ENCODE measurements around the gene ABHD8. TPM values are rescaled to one million over a fixed set of nuclear protein-coding genes. Genes with fewer than 3 reads are reported as not detected.

ABHD8 gene
- total and polyA plus RNA-seq, 2 donors (not counting 1 experiment from before 2014, with no cell fraction given) = 5.2 to 7.2 TPM

DNA sequence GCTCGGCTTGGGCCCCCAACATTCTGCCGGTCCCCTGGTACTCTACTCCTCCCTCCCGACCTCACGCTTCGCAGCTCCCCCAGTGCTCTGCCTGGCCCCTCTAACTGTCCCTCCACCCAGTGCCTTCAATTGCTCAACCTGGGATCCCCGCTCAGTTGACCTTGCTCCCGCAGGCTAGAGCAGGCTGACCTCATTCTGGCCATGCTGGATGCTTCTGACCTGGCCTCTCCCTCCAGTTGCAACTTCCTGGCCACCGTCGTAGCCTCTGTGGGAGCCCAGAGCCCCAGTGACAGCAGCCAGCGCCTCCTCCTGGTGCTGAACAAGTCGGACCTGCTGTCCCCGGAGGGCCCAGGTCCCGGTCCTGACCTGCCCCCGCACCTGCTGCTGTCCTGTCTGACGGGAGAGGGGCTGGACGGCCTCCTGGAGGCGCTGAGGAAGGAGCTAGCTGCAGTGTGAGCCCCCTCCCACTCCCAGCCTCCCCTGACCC, 37.7 kb upstream of the ABHD8 start:
- WGBS (ENCODE audit: insufficient coverage) = 95% methylated on average over 17 of the region's 17 CpGs
- no peak overlapping the region for H3K4me3 Mint-ChIP-seq
- no peak overlapping the region for H3K27ac Mint-ChIP-seq
- no peak for DNase-seq
- intact Hi-C loops (cut with micrococcal nuclease) = no loop called here
- TF ChIP-seq CTCF (IDR thresholded peaks at IDR 0.05) = no peak
- TF ChIP-seq EZH2 (IDR thresholded peaks at IDR 0.05; ENCODE audit: borderline replicate concordance, insufficient read depth, low read depth, low read length, poor library complexity, severe bottlenecking) = no peak
- H3K4me2 ChIP-seq (replicated peaks; ENCODE audit: low read depth, low read length, poor library complexity, severe bottlenecking) = no peak overlapping the region
- no peaks in the 10 kb centered on the region for H4K20me1 ChIP-seq (ENCODE audit: control insufficient read depth, insufficient read depth, low read length, poor library complexity, severe bottlenecking)
- H3K27me3 ChIP-seq (replicated peaks in 1 of 4; ENCODE audit: control extremely low read depth in 1 of 4, control insufficient read depth in 3 of 4, insufficient read depth in 4 of 4, low read length in 3 of 4) = no peaks in the 10 kb centered on the region
- H3K79me2 ChIP-seq (ENCODE audit: control insufficient read depth, insufficient read depth, low read length) = peaks cover 9% of the 10 kb centered on the region
- H3K4me1 Mint-ChIP-seq = peaks cover 24% of the 10 kb centered on the region
- H3K9me3 ChIP-seq (ENCODE audit: control extremely low read depth in 1 of 3, control insufficient read depth in 2 of 3, insufficient read depth in 1 of 3, low read length in 2 of 3) = no peaks in the 10 kb centered on the region
- H3K4me1 ChIP-seq (ENCODE audit: control insufficient read depth in 2 of 2, insufficient read depth in 2 of 2, low read length in 2 of 2) = peaks cover 7 to 19% of the 10 kb centered on the region in 2 donors
- H2AFZ ChIP-seq (ENCODE audit: insufficient read depth, low read depth, low read length, poor library complexity, severe bottlenecking) = no peak overlapping the region
- no peak overlapping the region for H3K27ac ChIP-seq (ENCODE audit: low read length in 2 of 2)
- ATAC-seq (ENCODE audit: low read depth) = no peak
- no peaks in the 10 kb centered on the region for H3K36me3 ChIP-seq (replicated peaks in 1 of 2; ENCODE audit: control extremely low read depth in 1 of 2, control insufficient read depth in 1 of 2, extremely low read depth in 1 of 2, insufficient read depth in 2 of 2, low read length in 1 of 2)
- H3K4me3 ChIP-seq (ENCODE audit: control extremely low read depth in 1 of 5, extremely low read depth in 1 of 5, insufficient read depth in 1 of 5, low read depth in 2 of 5, low read length in 4 of 5) = no peak overlapping the region
- POLR2A ChIA-PET = no interaction called here
- H3K9ac ChIP-seq (ENCODE audit: low read length) = no peak overlapping the region
- CTCF ChIA-PET = interaction anchor here (0.5 kb wide), 1 partner anchor 33 kb away, joined by 3 read pairs; no protein-coding TSS in a partner anchor
- no peaks in the 10 kb centered on the region for H3K9me3 Mint-ChIP-seq (ENCODE audit: insufficient read depth)
- no peaks in the 10 kb centered on the region for H3K27me3 Mint-ChIP-seq

DNA sequence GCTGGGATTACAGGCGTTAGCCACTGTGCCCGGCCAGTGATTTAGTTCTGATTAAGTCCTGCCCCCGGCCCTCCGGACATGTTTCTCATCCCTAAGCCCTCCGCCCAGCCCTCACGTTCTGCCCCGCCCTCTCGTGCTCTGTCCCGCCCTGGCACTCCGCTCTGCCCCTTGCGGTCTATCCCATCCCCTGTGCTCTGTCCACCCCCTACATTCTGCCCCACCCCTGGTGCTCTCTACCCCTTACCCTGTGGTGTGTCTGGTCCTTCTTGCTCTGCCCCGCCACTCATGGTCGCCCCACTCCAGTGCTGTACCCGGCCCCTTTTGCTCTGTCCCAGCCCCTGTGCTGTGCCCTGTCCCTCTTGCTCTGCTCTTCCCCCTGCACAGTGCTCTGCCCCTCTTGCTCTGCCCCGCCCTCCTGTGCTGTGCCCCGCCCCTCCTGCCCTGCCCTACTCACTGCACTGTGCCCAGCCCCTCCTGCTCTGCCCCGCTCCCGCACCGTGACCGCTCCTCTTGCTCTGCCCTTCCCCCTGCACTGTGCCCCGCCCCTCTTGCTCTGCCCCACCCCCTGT, 37.2 kb upstream of the ABHD8 start:
- CTCF ChIA-PET = interaction anchor here (1.1 kb wide), 1 partner anchor 12 kb away, joined by 3 read pairs; no protein-coding TSS in a partner anchor
- no peaks in the 10 kb centered on the region for H4K20me1 ChIP-seq (ENCODE audit: control insufficient read depth, insufficient read depth, low read length, poor library complexity, severe bottlenecking)
- Mint-ChIP-seq H3K9me3 (ENCODE audit: insufficient read depth) (no peaks in the 10 kb centered on the region), H3K4me1 (peaks cover 24% of the 10 kb centered on the region), H3K4me3 (peak overlapping the region; percentile 26), H3K27ac (no peak overlapping the region), H3K27me3 (no peaks in the 10 kb centered on the region)
- DNase-seq (no peak), ATAC-seq (ENCODE audit: low read depth) (no peak)
- intact Hi-C loops (cut with micrococcal nuclease) = no loop called here
- POLR2A ChIA-PET = no interaction called here
- no peak overlapping the region for H3K4me2 ChIP-seq (replicated peaks; ENCODE audit: low read depth, low read length, poor library complexity, severe bottlenecking)
- H3K36me3 ChIP-seq (replicated peaks in 1 of 2; ENCODE audit: control extremely low read depth in 1 of 2, control insufficient read depth in 1 of 2, extremely low read depth in 1 of 2, insufficient read depth in 2 of 2, low read length in 1 of 2) = no peaks in the 10 kb centered on the region
- no peaks in the 10 kb centered on the region for H3K27me3 ChIP-seq (replicated peaks in 1 of 4; ENCODE audit: control extremely low read depth in 1 of 4, control insufficient read depth in 3 of 4, insufficient read depth in 4 of 4, low read length in 3 of 4)
- H2AFZ ChIP-seq (ENCODE audit: insufficient read depth, low read depth, low read length, poor library complexity, severe bottlenecking) = no peak overlapping the region
- H3K9me3 ChIP-seq (ENCODE audit: control extremely low read depth in 1 of 3, control insufficient read depth in 2 of 3, insufficient read depth in 1 of 3, low read length in 2 of 3) = no peaks in the 10 kb centered on the region
- no peak overlapping the region for H3K4me3 ChIP-seq (ENCODE audit: control extremely low read depth in 1 of 5, extremely low read depth in 1 of 5, insufficient read depth in 1 of 5, low read depth in 2 of 5, low read length in 4 of 5)
- H3K9ac ChIP-seq (ENCODE audit: low read length) = no peak overlapping the region
- peaks cover 9% of the 10 kb centered on the region for H3K79me2 ChIP-seq (ENCODE audit: control insufficient read depth, insufficient read depth, low read length)
- WGBS (ENCODE audit: insufficient coverage) = 96% methylated on average over 13 of the region's 21 CpGs
- no peak for TF ChIP-seq EZH2 (IDR thresholded peaks at IDR 0.05; ENCODE audit: borderline replicate concordance, insufficient read depth, low read depth, low read length, poor library complexity, severe bottlenecking)
- no peak for TF ChIP-seq CTCF (IDR thresholded peaks at IDR 0.05)
- H3K4me1 ChIP-seq (ENCODE audit: control insufficient read depth in 2 of 2, insufficient read depth in 2 of 2, low read length in 2 of 2) = peaks cover 7 to 19% of the 10 kb centered on the region in 2 donors
- H3K27ac ChIP-seq (ENCODE audit: low read length in 2 of 2) = no peak overlapping the region
